Lung (tissue), 13 donors: Measurements from ENCODE around the gene NUP210. TPM values are rescaled to one million over a fixed set of nuclear protein-coding genes. Genes with fewer than 3 reads are reported as not detected.

Source experiments
- ATAC-seq: fragments of 200-7000 bp; cut with Tn5 transposase; one replicate; pipeline ENCODE4 v1.9.1; 2020; ENCODE audit warnings: moderate number of reproducible peaks; ENCODE audit not compliant: insufficient read depth, low FRiP score
- DNase-seq, 3 donors: peaks; one replicate each; pipeline ENCODE4 v3.0.0-alpha.2; 2013 to 2017
- H3K27ac ChIP-seq, 2 donors: one replicate each; pipeline ENCODE4 v1.5.1; 2013; ENCODE audit warnings: mild to moderate bottlenecking in 2 of 2, moderate library complexity in 2 of 2, control low read depth in 1 of 2, inconsistent platforms in 1 of 2, low read depth in 1 of 2, low read length in 1 of 2
- H3K27me3 ChIP-seq, 3 donors: one replicate each; pipeline ENCODE4 v1.5.1; 2013; ENCODE audit warnings: low read length in 2 of 3; ENCODE audit not compliant: control insufficient read depth in 3 of 3, insufficient read depth in 3 of 3
- H3K36me3 ChIP-seq, 4 donors: one replicate each; pipeline ENCODE4 v1.5.1; 2013; ENCODE audit warnings: low read length in 4 of 4, mild to moderate bottlenecking in 1 of 4, moderate library complexity in 1 of 4; ENCODE audit not compliant: control insufficient read depth in 4 of 4, insufficient read depth in 4 of 4
- H3K4me1 ChIP-seq, 5 donors: one replicate each; pipeline ENCODE4 v1.5.1; 2013; ENCODE audit warnings: low read length in 5 of 5, mild to moderate bottlenecking in 2 of 5, moderate library complexity in 1 of 5; ENCODE audit not compliant: control insufficient read depth in 5 of 5, insufficient read depth in 5 of 5
- H3K4me3 ChIP-seq: one replicate; pipeline ENCODE4 v1.5.1; 2013; ENCODE audit warnings: mild to moderate bottlenecking, control low read depth, moderate library complexity
- H3K9ac ChIP-seq, 2 donors: one replicate each; pipeline ENCODE4 v1.5.1; 2013; ENCODE audit warnings: low read length in 2 of 2, control low read depth in 1 of 2; ENCODE audit not compliant: insufficient read depth in 1 of 2
- H3K9me3 ChIP-seq, 4 donors: one replicate each; pipeline ENCODE4 v1.5.1; 2013; ENCODE audit warnings: low read length in 3 of 4, mild to moderate bottlenecking in 1 of 4, moderate library complexity in 1 of 4; ENCODE audit not compliant: control insufficient read depth in 4 of 4, insufficient read depth in 3 of 4
- WGBS, 2 donors: extraction: QIAGEN DNeasy Blood & Tissue Kit; methylation state at CpG; one replicate each; pipeline ENCODE4 v1.1.7; 2013; 5-methylcytosine and 5-hydroxymethylcytosine counted together
- polyA plus RNA-seq, 2 donors: library from polyadenylated mRNA; stranded (reverse); fragments of 200-250 nt; gene quantifications; one replicate each; pipeline ENCODE4 v1.2.1, GENCODE V29; 2013
- small RNA-seq: library from RNA; depleted of rRNA; stranded (forward); fragments of <200 nt; gene quantifications from one replicate; pipeline ENCODE3, GENCODE V24; 2014; ENCODE audit warnings: low replicate concordance
- total RNA-seq, 2 donors: library from RNA; depleted of rRNA in 1 of 2; stranded (reverse); fragments of >200 nt in 1 of 2; gene quantifications; one replicate each; pipeline ENCODE4 v1.2.1, GENCODE V29; 2014 to 2021
- TF ChIP-seq, protein P1 (sequence below): IDR thresholded peaks from 2 replicates; pipeline ENCODE4 v1.5.1; 2012; ENCODE audit warnings: mild to moderate bottlenecking; ENCODE audit errors: control extremely low read depth, extremely low read depth
- donor health status: control.
- donor health status: control.
- donor health status: Bipolar disorder and iron deficiency.
- donor health status: healthy.
- donor health status: DM: yes; HTN: yes; CAD: no.

Gene NUP210
- total and polyA plus RNA-seq, 4 donors: 5.4 to 20.4 (median 10.5) TPM

- H3K27ac ChIP-seq: no peak overlapping the region
- H3K27me3 ChIP-seq: no peaks in the 10 kb centered on the region
- peaks cover 0 to 3% (median 0%) of the 10 kb centered on the region in 5 donors for H3K4me1 ChIP-seq
- ATAC-seq: no peak
- peaks cover 0 to 28% (median 2%) of the 10 kb centered on the region in 4 donors for H3K9me3 ChIP-seq
- 84 to 92% methylated on average over 14 of the region's 14 CpGs for WGBS, 2 donors
- H3K36me3 ChIP-seq: no peaks in the 10 kb centered on the region
- TF ChIP-seq, protein P1, sequence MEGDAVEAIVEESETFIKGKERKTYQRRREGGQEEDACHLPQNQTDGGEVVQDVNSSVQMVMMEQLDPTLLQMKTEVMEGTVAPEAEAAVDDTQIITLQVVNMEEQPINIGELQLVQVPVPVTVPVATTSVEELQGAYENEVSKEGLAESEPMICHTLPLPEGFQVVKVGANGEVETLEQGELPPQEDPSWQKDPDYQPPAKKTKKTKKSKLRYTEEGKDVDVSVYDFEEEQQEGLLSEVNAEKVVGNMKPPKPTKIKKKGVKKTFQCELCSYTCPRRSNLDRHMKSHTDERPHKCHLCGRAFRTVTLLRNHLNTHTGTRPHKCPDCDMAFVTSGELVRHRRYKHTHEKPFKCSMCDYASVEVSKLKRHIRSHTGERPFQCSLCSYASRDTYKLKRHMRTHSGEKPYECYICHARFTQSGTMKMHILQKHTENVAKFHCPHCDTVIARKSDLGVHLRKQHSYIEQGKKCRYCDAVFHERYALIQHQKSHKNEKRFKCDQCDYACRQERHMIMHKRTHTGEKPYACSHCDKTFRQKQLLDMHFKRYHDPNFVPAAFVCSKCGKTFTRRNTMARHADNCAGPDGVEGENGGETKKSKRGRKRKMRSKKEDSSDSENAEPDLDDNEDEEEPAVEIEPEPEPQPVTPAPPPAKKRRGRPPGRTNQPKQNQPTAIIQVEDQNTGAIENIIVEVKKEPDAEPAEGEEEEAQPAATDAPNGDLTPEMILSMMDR: no peak
- no peak overlapping the region for H3K4me3 ChIP-seq
- no peak for DNase-seq
- H3K9ac ChIP-seq: no peak overlapping the region
Observed at GRCh38 chr3:13266651-13267362, 153.3 kb downstream of the NUP210 start.

Small RNA genes within 50 kb of the gene (small RNA-seq; reads per million reads assigned to genes)
- gene AC027124.2: not detected

Other genes with a start within 250 kb of the NUP210 start
- gene HDAC11, start 60.0 kb upstream of the NUP210 start, total RNA-seq: 10 to 100 TPM; 12.3 to 17.3 TPM
- gene HDAC11, start 60.0 kb upstream of the NUP210 start, polyA plus RNA-seq: 10 to 100 TPM; 14.2 to 15.8 TPM
- 10 to 100 TPM; 34.0 to 43.4 TPM for gene FBLN2, start 128.8 kb upstream of the NUP210 start, total RNA-seq
- gene FBLN2, start 128.8 kb upstream of the NUP210 start, polyA plus RNA-seq: 1 to 10 TPM; 4.3 to 8.2 TPM